Measurements from ENCODE around the gene FAM228B.
"Not testable (repeated sequence)": the region's sequence is repeated elsewhere in the genome, so short reads cannot be mapped to it uniquely, and the experiment has no call there.

FAM228B gene

GRCh38 chr2:24106786-24107185 lies 16.5 kb upstream of the FAM228B start:
- H3K27me3 ChIP-seq = no peaks in the 10 kb centered on the region
- TF ChIP-seq, protein P1, sequence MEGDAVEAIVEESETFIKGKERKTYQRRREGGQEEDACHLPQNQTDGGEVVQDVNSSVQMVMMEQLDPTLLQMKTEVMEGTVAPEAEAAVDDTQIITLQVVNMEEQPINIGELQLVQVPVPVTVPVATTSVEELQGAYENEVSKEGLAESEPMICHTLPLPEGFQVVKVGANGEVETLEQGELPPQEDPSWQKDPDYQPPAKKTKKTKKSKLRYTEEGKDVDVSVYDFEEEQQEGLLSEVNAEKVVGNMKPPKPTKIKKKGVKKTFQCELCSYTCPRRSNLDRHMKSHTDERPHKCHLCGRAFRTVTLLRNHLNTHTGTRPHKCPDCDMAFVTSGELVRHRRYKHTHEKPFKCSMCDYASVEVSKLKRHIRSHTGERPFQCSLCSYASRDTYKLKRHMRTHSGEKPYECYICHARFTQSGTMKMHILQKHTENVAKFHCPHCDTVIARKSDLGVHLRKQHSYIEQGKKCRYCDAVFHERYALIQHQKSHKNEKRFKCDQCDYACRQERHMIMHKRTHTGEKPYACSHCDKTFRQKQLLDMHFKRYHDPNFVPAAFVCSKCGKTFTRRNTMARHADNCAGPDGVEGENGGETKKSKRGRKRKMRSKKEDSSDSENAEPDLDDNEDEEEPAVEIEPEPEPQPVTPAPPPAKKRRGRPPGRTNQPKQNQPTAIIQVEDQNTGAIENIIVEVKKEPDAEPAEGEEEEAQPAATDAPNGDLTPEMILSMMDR (IDR thresholded peaks at IDR 0.05) = no peak
- intact Hi-C loops (cut with DNase I; ENCODE audit: low total_unique reads) = no loop called here
- H3K27ac ChIP-seq = no peak overlapping the region
- no peak overlapping the region for H3K4me3 ChIP-seq
- H3K36me3 ChIP-seq = peaks cover 0 to 18% (median 13%) of the 10 kb centered on the region in 3 donors
- H3K4me1 ChIP-seq = no peaks in the 10 kb centered on the region
- no peak for DNase-seq
- no peaks in the 10 kb centered on the region for H3K9me3 ChIP-seq

GRCh38 chr2:24107336-24107735 lies 15.9 kb upstream of the FAM228B start:
- no peak overlapping the region for H3K27ac ChIP-seq
- peaks cover 0 to 15% (median 13%) of the 10 kb centered on the region in 3 donors for H3K36me3 ChIP-seq
- TF ChIP-seq, protein P1 (IDR thresholded peaks at IDR 0.05) = no peak
- H3K27me3 ChIP-seq = no peaks in the 10 kb centered on the region
- DNase-seq = no peak
- intact Hi-C loops (cut with DNase I; ENCODE audit: low total_unique reads) = no loop called here
- no peaks in the 10 kb centered on the region for H3K9me3 ChIP-seq
- no peaks in the 10 kb centered on the region for H3K4me1 ChIP-seq
- H3K4me3 ChIP-seq = no peak overlapping the region

- H3K36me3 ChIP-seq; DNase-seq; H3K4me1 ChIP-seq; H3K27me3 ChIP-seq; H3K9me3 ChIP-seq; H3K4me3 ChIP-seq; H3K27ac ChIP-seq; intact Hi-C loops (cut with DNase I; ENCODE audit: low total_unique reads): not testable (repeated sequence)
Observed at GRCh38 chr2:24109431-24109830, 13.8 kb upstream of the FAM228B start.

DNA sequence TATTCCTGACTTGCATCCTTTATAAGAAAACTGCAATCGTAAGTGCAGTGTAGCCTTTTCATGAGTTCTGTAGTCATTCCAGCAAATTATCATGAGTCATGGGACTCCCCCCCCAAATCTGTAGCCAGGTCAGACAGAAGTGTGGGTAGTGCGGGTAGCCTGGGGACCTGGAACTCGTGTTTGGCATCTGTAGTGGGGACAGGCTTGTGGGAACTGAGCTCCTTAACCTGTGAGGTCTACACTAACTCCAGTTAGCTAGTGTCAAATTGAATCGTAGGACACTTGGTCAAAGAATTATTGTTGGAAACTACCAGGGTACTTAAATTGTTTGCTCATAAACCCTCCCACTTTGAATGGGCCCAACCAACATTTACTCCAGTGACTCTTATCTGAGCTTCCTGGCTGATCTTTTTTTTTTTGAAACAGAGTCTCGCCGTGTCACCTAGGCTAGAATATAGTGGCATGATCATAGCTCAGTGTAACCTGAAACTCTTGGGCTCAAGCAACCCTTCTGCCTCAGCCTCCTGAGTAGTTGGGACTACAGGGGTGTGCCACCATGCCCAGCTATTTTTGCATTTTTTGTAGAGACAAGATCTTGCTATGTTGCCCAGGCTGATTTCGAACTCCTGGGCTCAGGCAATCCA lies 12.5 kb upstream of the FAM228B start:
- no peaks in the 10 kb centered on the region for H3K4me1 ChIP-seq
- intact Hi-C loops (cut with DNase I; ENCODE audit: low total_unique reads) = no loop called here
- TF ChIP-seq, protein P1 (IDR thresholded peaks at IDR 0.05) = no peak
- H3K27ac ChIP-seq = no peak overlapping the region
- H3K9me3 ChIP-seq = no peaks in the 10 kb centered on the region
- no peak overlapping the region for H3K4me3 ChIP-seq
- H3K36me3 ChIP-seq = peaks cover 0 to 8% (median 0%) of the 10 kb centered on the region in 3 donors
- DNase-seq = no peak
- no peaks in the 10 kb centered on the region for H3K27me3 ChIP-seq

- TF ChIP-seq, protein P1 (IDR thresholded peaks at IDR 0.05) = no peak
- Histone ChIP-seq H3K4me1 (no peaks in the 10 kb centered on the region), H3K27me3 (no peaks in the 10 kb centered on the region), H3K36me3 (peaks cover 0 to 8% (median 0%) of the 10 kb centered on the region in 3 donors), H3K9me3 (no peaks in the 10 kb centered on the region), H3K4me3 (no peak overlapping the region), H3K27ac (no peak overlapping the region)
- no peak for DNase-seq
- intact Hi-C loops (cut with DNase I; ENCODE audit: low total_unique reads) = no loop called here
Observed at GRCh38 chr2:24111407-24111901, 11.8 kb upstream of the FAM228B start.

DNA sequence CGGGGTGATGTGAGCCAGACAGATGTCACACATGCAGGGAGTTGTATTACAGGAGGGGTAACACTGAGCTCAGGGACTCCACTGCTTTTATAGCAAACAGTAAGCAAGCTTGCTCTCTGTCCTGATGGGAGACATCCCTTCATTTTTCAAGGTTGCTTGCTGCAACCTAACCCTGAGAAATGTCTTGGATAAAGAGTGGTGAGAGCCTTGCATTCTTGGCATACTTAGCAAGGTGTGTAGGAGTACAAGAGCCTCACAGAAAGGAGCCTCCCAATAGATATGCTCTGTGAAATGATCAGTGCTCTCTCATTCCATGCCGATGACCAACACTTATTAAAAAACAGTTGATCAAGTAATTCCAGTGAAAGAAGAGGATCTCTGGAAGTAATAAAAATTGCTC lies 8.2 kb upstream of the FAM228B start:
- intact Hi-C loops (cut with DNase I; ENCODE audit: low total_unique reads) = no loop called here
- Histone ChIP-seq H3K9me3 (no peaks in the 10 kb centered on the region), H3K36me3 (peaks cover 0 to 8% (median 0%) of the 10 kb centered on the region in 3 donors), H3K27ac (no peak overlapping the region), H3K27me3 (no peaks in the 10 kb centered on the region), H3K4me3 (no peak overlapping the region), H3K4me1 (no peaks in the 10 kb centered on the region)
- no peak for DNase-seq
- TF ChIP-seq, protein P1 (IDR thresholded peaks at IDR 0.05) = no peak
